Activated CD4-positive, alpha-beta T cell treated with anti-CD3 and anti-CD28 coated beads, Interleukin-2, amount 10 ng/mL, durations not matched to agents 7 days and 5 days (primary cell): ENCODE data around the gene ADAMTS20. TPM values are rescaled to one million over a fixed set of nuclear protein-coding genes. Genes with fewer than 3 reads are reported as not detected.

Source experiments
- CTCF ChIA-PET: fragments of 350-600 bp; sonication (Branson Sonifier 250); formaldehyde crosslinking; loops from one replicate; lab custom pipeline; 2021; ENCODE audit warnings: antibody characterized with exemption; lab: Charles Lee
- POLR2A ChIA-PET: fragments of 350-600 bp; sonication (Branson Sonifier 250); formaldehyde crosslinking; loops from one replicate; lab custom pipeline; 2021; ENCODE audit warnings: antibody characterized with exemption; lab: Charles Lee
- DNase-seq: peaks from one replicate; pipeline ENCODE4 v3.0.0-alpha.2; 2020
- H3K27ac Mint-ChIP-seq: one replicate; pipeline ENCODE4 v1.8.0; 2021; ENCODE audit warnings: mild to moderate bottlenecking, moderate library complexity, mixed read lengths
- H3K27me3 Mint-ChIP-seq: one replicate; pipeline ENCODE4 v1.8.0; 2021; ENCODE audit warnings: mixed read lengths
- H3K36me3 Mint-ChIP-seq: one replicate; pipeline ENCODE4 v1.8.0; 2021; ENCODE audit warnings: low read depth, mixed read lengths
- H3K4me1 Mint-ChIP-seq: one replicate; pipeline ENCODE4 v1.8.0; 2021; ENCODE audit warnings: mixed read lengths
- H3K4me3 Mint-ChIP-seq: one replicate; pipeline ENCODE4 v1.8.0; 2021; ENCODE audit warnings: mild to moderate bottlenecking, moderate library complexity, mixed read lengths
- H3K9me3 Mint-ChIP-seq: one replicate; pipeline ENCODE4 v1.8.0; 2021; ENCODE audit warnings: mixed read lengths
- total RNA-seq, 2 experiments: library from RNA; stranded (reverse); gene quantifications; one replicate each; pipeline ENCODE4 v1.2.3, GENCODE V29; 2021

Gene ADAMTS20
- total RNA-seq, 2 experiments from 2014 or later = not detected

DNA sequence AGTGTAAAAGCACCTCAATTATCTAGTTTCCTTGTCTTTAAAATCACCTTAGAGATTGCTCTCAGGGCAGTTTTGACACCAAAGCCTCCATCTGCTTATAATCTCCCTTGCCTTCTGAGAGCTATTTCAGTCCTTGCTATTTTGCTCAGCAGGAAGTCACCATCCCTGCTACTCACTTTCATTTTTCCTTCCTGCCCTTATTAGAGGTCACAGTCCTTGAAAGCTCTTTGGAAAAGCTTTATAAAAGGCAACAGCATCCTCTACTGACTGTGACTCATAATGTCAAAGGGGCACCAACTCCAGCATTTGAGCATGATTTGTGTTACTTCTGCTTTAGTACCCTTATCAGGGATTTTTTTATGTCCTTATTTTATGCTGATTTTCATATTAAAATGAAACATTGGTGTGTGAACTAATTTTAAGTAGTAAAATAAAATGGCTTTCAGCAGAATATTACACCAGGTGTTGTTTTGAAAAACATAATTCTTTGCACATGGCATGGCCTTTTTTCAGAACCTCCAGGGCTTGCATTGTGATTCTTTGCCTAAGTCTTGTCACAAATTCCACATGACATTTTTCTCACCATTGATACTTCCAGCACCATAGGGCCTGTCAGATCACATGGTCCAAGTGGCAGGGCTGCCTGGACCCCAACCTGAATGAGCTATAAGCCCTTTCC lies 213.0 kb downstream of the ADAMTS20 start:
- no peak for DNase-seq
- Mint-ChIP-seq H3K27ac (no peak overlapping the region), H3K9me3 (peaks cover 2% of the 10 kb centered on the region), H3K36me3 (no peaks in the 10 kb centered on the region), H3K27me3 (no peaks in the 10 kb centered on the region), H3K4me1 (no peaks in the 10 kb centered on the region), H3K4me3 (no peak overlapping the region)
- ChIA-PET POLR2A (no interaction called here), CTCF (no interaction called here)

DNA sequence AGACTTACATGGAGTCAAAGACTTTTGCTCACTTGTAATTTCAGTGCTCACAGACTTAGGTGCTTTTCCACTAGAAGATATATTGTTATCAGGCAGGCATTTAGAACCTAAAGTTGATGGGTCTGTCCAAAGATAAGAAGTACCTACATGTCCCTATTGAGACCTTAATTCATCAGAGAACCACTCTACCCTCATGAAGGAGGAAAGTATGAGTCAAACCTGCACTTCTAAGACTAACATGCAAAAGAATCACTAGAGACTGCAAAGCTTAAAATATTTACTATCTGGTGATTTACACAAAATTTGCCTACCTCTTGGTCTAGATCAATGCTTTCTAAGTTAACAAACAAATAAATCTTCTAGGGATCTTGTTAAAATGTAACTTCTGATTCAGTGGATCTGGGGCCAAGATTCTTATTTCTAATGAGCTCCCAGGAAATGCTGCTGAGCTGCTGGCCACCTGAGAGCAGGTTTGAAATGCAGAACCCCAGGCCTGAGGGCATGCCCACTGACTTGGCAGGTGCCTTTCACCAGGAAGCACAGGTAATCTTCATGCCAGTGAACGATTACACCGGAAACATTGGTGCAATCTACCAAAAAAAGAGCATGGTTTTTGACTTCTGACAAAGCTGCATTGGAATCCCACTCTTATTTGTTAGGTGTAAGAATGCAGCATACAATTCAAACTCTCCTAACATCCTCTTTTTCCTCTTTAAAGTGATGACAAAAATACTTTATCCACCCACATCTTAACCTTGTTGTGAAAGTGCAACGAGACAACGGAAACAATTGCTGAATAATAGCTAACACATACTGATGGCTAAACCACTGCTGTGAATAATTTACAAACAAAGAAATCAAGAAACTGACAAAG lies 214.2 kb downstream of the ADAMTS20 start:
- Mint-ChIP-seq H3K9me3 (no peaks in the 10 kb centered on the region), H3K4me3 (no peak overlapping the region), H3K36me3 (no peaks in the 10 kb centered on the region), H3K27me3 (no peaks in the 10 kb centered on the region), H3K4me1 (no peaks in the 10 kb centered on the region), H3K27ac (no peak overlapping the region)
- no peak for DNase-seq
- POLR2A ChIA-PET = no interaction called here
- CTCF ChIA-PET = no interaction called here

GRCh38 chr12:43336962-43337555 lies 214.9 kb downstream of the ADAMTS20 start:
- CTCF ChIA-PET = no interaction called here

DNA sequence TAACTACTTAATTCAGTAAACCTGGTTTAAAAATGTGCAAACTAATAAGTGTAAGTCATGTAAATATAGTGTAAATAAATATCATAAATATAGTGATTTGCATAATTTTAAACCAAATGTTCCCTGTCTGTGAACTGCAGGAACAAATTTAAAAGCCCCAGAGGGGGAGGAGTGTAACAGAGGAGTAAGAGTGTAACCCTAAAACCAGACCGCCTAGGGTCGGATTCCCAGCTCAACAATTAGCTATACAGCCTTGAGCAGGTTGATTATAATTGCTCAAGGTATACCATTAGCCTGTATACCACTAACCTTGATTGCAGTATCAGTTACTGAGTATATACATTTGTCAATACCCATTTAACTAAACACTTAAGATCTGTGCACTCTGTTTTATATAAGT lies 218.4 kb downstream of the ADAMTS20 start:
- no peaks in the 10 kb centered on the region for H3K36me3 Mint-ChIP-seq
- no peak overlapping the region for H3K27ac Mint-ChIP-seq
- POLR2A ChIA-PET = no interaction called here
- DNase-seq = no peak
- no peaks in the 10 kb centered on the region for H3K27me3 Mint-ChIP-seq
- H3K4me1 Mint-ChIP-seq = no peaks in the 10 kb centered on the region
- CTCF ChIA-PET = no interaction called here
- no peak overlapping the region for H3K4me3 Mint-ChIP-seq
- H3K9me3 Mint-ChIP-seq = no peaks in the 10 kb centered on the region

More at GRCh38 chr12:43336962-43337555, 214.9 kb downstream of the ADAMTS20 start:
- Mint-ChIP-seq H3K27me3 (no peaks in the 10 kb centered on the region), H3K4me3 (no peak overlapping the region), H3K9me3 (no peaks in the 10 kb centered on the region), H3K27ac (no peak overlapping the region), H3K4me1 (no peaks in the 10 kb centered on the region), H3K36me3 (no peaks in the 10 kb centered on the region)
- no peak for DNase-seq
- POLR2A ChIA-PET = no interaction called here

DNA sequence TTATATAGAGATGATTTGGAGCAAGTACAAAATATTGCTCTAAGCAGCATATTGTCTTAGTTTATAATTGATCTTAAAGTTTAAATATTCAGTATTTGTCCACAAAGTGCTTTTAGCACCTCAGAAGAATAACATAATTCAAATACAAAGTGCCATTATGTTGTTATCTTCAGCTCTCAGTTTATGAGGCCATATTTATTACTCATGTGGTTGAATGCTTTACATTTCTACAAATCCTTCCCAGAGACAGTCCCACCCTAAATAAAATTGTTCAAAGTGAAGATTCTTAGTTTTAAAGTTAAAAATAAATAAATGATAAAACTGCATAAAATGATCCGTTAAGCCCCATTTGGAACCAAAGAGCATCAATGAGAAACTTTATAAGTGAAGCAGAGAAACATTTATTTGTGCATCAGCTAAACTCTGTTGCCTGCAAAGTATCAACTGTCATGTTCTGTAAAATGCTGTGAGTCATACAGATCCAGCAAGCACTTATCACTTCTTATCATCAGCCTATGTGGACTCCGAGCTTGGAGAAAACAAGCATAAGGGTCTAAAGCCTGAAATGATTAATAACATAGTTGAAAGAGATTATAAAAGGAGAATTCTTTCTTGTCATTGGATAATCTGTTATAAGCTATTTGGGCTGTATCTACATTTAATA lies 218.9 kb downstream of the ADAMTS20 start:
- H3K27me3 Mint-ChIP-seq = no peaks in the 10 kb centered on the region
- CTCF ChIA-PET = no interaction called here
- H3K36me3 Mint-ChIP-seq = no peaks in the 10 kb centered on the region
- no peaks in the 10 kb centered on the region for H3K9me3 Mint-ChIP-seq
- POLR2A ChIA-PET = no interaction called here
- no peak overlapping the region for H3K4me3 Mint-ChIP-seq
- no peak for DNase-seq
- no peak overlapping the region for H3K27ac Mint-ChIP-seq
- no peaks in the 10 kb centered on the region for H3K4me1 Mint-ChIP-seq

DNA sequence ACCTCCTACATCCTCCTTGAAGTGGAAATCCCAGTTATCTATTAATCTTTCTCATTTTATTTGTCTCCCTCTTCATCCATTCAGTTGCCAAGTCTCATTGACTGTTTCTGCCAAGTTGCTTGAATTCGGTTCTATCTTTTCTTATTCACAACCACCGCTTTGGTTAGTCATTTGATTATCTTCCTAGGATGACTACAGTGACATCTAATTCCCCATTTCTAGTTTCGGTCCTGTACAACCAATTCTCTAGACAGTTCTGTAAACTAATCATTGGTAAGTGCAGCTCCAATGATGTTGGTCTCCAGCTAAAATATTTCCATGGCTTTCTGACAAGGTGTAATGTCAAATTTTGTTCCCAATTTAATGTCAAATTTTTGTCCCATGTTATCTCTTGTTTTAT lies 220.1 kb downstream of the ADAMTS20 start:
- Mint-ChIP-seq H3K36me3 (no peaks in the 10 kb centered on the region), H3K27ac (no peak overlapping the region), H3K9me3 (no peaks in the 10 kb centered on the region), H3K27me3 (no peaks in the 10 kb centered on the region), H3K4me3 (no peak overlapping the region), H3K4me1 (no peaks in the 10 kb centered on the region)
- POLR2A ChIA-PET = no interaction called here
- CTCF ChIA-PET = no interaction called here
- no peak for DNase-seq

GRCh38 chr12:43329375-43329774 lies 222.6 kb downstream of the ADAMTS20 start:
- Mint-ChIP-seq H3K4me3 (no peak overlapping the region), H3K27me3 (no peaks in the 10 kb centered on the region), H3K36me3 (no peaks in the 10 kb centered on the region), H3K27ac (no peak overlapping the region), H3K4me1 (no peaks in the 10 kb centered on the region), H3K9me3 (peaks cover 4% of the 10 kb centered on the region)
- DNase-seq = no peak
- ChIA-PET POLR2A (no interaction called here), CTCF (no interaction called here)

- Mint-ChIP-seq H3K36me3 (no peaks in the 10 kb centered on the region), H3K4me1 (no peaks in the 10 kb centered on the region), H3K27me3 (no peaks in the 10 kb centered on the region), H3K9me3 (peaks cover 6% of the 10 kb centered on the region), H3K27ac (no peak overlapping the region), H3K4me3 (no peak overlapping the region)
- CTCF ChIA-PET = no interaction called here
- POLR2A ChIA-PET = no interaction called here
- no peak for DNase-seq
Measured at GRCh38 chr12:43325786-43326185, 226.2 kb downstream of the ADAMTS20 start.

DNA sequence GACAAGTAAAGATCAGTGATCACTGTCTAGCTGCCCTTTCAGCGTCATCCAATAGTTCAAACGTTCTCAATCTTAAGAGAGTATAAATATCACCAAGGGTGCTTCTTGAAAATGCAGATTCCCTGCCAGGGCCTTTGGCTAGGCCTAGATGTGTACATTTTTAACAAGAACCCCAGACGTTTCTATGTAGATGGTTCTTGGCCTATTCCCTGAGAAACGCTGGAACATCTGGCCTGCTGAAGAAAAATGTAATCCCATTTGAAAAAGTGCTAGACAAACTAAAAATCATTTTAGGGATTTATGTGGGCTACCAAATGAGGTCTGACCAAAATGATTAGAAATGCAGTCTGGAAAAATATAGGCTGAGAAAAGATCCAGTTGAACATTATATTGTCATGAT lies 231.7 kb downstream of the ADAMTS20 start:
- no peaks in the 10 kb centered on the region for H3K36me3 Mint-ChIP-seq
- no peaks in the 10 kb centered on the region for H3K27me3 Mint-ChIP-seq
- peaks cover 2% of the 10 kb centered on the region for H3K9me3 Mint-ChIP-seq
- H3K4me1 Mint-ChIP-seq = no peaks in the 10 kb centered on the region
- H3K27ac Mint-ChIP-seq = no peak overlapping the region
- DNase-seq = no peak
- CTCF ChIA-PET = no interaction called here
- no peak overlapping the region for H3K4me3 Mint-ChIP-seq
- POLR2A ChIA-PET = no interaction called here

- H3K36me3 Mint-ChIP-seq = no peaks in the 10 kb centered on the region
- no peak for DNase-seq
- ChIA-PET CTCF (no interaction called here), POLR2A (no interaction called here)
- H3K4me1 Mint-ChIP-seq = no peaks in the 10 kb centered on the region
- no peaks in the 10 kb centered on the region for H3K9me3 Mint-ChIP-seq
- no peaks in the 10 kb centered on the region for H3K27me3 Mint-ChIP-seq
- no peak overlapping the region for H3K27ac Mint-ChIP-seq
- H3K4me3 Mint-ChIP-seq = no peak overlapping the region
Measured at GRCh38 chr12:43318021-43318420, 234.0 kb downstream of the ADAMTS20 start.

- POLR2A ChIA-PET = no interaction called here
- Mint-ChIP-seq H3K27ac (no peak overlapping the region), H3K9me3 (no peaks in the 10 kb centered on the region), H3K4me3 (no peak overlapping the region), H3K36me3 (no peaks in the 10 kb centered on the region), H3K27me3 (no peaks in the 10 kb centered on the region), H3K4me1 (no peaks in the 10 kb centered on the region)
- CTCF ChIA-PET = no interaction called here
- DNase-seq = no peak
Measured at GRCh38 chr12:43317156-43317555, 234.8 kb downstream of the ADAMTS20 start.

- H3K27ac Mint-ChIP-seq = no peak overlapping the region
- H3K4me3 Mint-ChIP-seq = no peak overlapping the region
- DNase-seq = no peak
- ChIA-PET POLR2A (no interaction called here), CTCF (no interaction called here)
- H3K36me3 Mint-ChIP-seq = no peaks in the 10 kb centered on the region
- H3K4me1 Mint-ChIP-seq = no peaks in the 10 kb centered on the region
- H3K27me3 Mint-ChIP-seq = no peaks in the 10 kb centered on the region
- H3K9me3 Mint-ChIP-seq = no peaks in the 10 kb centered on the region
Measured at GRCh38 chr12:43316520-43316919, 235.5 kb downstream of the ADAMTS20 start.

DNA sequence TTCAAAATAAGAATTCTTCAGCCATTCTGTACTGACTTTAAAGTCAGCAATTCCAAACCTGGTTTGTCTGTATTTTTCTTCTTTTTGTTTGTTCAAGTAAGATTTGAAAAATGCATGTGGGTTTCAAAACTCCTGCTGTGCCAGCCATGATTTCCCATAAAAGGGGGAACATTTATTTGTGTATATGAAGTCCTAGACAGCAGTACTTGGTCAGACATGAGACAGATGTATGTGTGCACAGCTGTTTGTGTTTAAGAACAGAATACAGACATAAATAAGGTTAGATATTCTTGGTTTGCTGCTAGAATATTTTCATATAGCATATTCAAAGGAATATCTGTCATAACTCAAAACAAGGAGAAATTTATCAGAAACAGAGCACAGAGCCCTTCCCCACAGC lies 236.0 kb downstream of the ADAMTS20 start:
- Mint-ChIP-seq H3K4me3 (no peak overlapping the region), H3K27ac (no peak overlapping the region), H3K27me3 (no peaks in the 10 kb centered on the region), H3K4me1 (no peaks in the 10 kb centered on the region), H3K9me3 (no peaks in the 10 kb centered on the region), H3K36me3 (no peaks in the 10 kb centered on the region)
- DNase-seq = no peak
- CTCF ChIA-PET = no interaction called here
- POLR2A ChIA-PET = no interaction called here
